ENCODE results near the gene PTX3.

DNA sequence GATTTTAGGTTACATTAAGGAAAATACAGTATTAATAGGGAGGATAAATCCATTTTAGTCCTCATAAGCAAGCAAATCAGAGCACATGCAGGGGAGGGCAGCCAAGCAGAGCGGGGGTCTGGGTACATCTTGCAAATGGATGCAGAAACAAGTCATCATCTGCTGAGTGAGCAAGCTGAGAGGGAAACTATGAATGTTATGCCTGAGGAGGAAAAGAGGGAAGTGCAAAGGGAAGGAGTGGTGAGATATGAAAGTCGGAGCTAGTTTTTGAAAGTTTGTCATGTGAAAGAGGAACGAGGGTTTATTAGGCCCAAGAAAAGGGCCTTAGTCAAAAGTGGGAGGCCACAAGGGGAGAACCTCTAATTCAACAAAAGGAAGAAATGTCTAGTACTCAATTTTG lies 15.4 kb downstream of the PTX3 start:
- TF ChIP-seq, protein P1, sequence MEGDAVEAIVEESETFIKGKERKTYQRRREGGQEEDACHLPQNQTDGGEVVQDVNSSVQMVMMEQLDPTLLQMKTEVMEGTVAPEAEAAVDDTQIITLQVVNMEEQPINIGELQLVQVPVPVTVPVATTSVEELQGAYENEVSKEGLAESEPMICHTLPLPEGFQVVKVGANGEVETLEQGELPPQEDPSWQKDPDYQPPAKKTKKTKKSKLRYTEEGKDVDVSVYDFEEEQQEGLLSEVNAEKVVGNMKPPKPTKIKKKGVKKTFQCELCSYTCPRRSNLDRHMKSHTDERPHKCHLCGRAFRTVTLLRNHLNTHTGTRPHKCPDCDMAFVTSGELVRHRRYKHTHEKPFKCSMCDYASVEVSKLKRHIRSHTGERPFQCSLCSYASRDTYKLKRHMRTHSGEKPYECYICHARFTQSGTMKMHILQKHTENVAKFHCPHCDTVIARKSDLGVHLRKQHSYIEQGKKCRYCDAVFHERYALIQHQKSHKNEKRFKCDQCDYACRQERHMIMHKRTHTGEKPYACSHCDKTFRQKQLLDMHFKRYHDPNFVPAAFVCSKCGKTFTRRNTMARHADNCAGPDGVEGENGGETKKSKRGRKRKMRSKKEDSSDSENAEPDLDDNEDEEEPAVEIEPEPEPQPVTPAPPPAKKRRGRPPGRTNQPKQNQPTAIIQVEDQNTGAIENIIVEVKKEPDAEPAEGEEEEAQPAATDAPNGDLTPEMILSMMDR (IDR thresholded peaks at IDR 0.05), result no peak
- no peak for TF ChIP-seq POLR2A (IDR thresholded peaks at IDR 0.05)

Measured in body of pancreas (tissue), 4 donors.